ENCODE data around the gene TP73. TPM values are rescaled to one million over a fixed set of nuclear protein-coding genes. Genes with fewer than 3 reads are reported as not detected.

TP73 gene
- total RNA-seq, 1 donor, result not detected

GRCh38 chr1:3630914-3631313 is 21.4 kb upstream of the TP73 start:
- TF ChIP-seq CTCF (IDR thresholded peaks at IDR 0.05; ENCODE audit: insufficient read depth, low read depth, low read length), result no peak
- H3K4me3 ChIP-seq (ENCODE audit: low read depth, low read length), result no peak overlapping the region
- DNase-seq (ENCODE audit: low read depth), result no peak

GRCh38 chr1:3631320-3632260 is 20.7 kb upstream of the TP73 start:
- TF ChIP-seq CTCF (IDR thresholded peaks at IDR 0.05; ENCODE audit: insufficient read depth, low read depth, low read length), result no peak
- DNase-seq (ENCODE audit: low read depth), result no peak
- H3K4me3 ChIP-seq (ENCODE audit: low read depth, low read length), result no peak overlapping the region

GRCh38 chr1:3632298-3632697 is 20.0 kb upstream of the TP73 start:
- TF ChIP-seq CTCF (IDR thresholded peaks at IDR 0.05; ENCODE audit: insufficient read depth, low read depth, low read length), result no peak
- DNase-seq (ENCODE audit: low read depth), result no peak
- no peak overlapping the region for H3K4me3 ChIP-seq (ENCODE audit: low read depth, low read length)

- no peak overlapping the region for H3K4me3 ChIP-seq (ENCODE audit: low read depth, low read length)
- no peak for DNase-seq (ENCODE audit: low read depth)
- no peak for TF ChIP-seq CTCF (IDR thresholded peaks at IDR 0.05; ENCODE audit: insufficient read depth, low read depth, low read length)
Observed at GRCh38 chr1:3632716-3633343, 19.5 kb upstream of the TP73 start.

- no peak for DNase-seq (ENCODE audit: low read depth)
- H3K4me3 ChIP-seq (ENCODE audit: low read depth, low read length), result no peak overlapping the region
- TF ChIP-seq CTCF (IDR thresholded peaks at IDR 0.05; ENCODE audit: insufficient read depth, low read depth, low read length), result no peak
Observed at GRCh38 chr1:3633344-3634058, 18.8 kb upstream of the TP73 start.

- no peak overlapping the region for H3K4me3 ChIP-seq (ENCODE audit: low read depth, low read length)
- no peak for DNase-seq (ENCODE audit: low read depth)
- TF ChIP-seq CTCF (IDR thresholded peaks at IDR 0.05; ENCODE audit: insufficient read depth, low read depth, low read length), result no peak
Observed at GRCh38 chr1:3634059-3634800, 18.1 kb upstream of the TP73 start.
